ENCODE results near the gene CHRNA1. TPM values are rescaled to one million over a fixed set of nuclear protein-coding genes. Genes with fewer than 3 reads are reported as not detected.

The CHRNA1 gene
- total and polyA plus RNA-seq, 10 donors, result 0.13 to 3.4 (median 0.46) TPM; not detected in 5

- TF ChIP-seq CTCF (IDR thresholded peaks at IDR 0.05 in 8 of 11, conservative IDR thresholded peaks at IDR 0.05 in 3 of 11) (no peak), POLR2AphosphoS5 (IDR thresholded peaks at IDR 0.05) (no peak), POLR2A (IDR thresholded peaks at IDR 0.05) (no peak)
- no peak overlapping the region for H3K27ac ChIP-seq
- peaks cover 0 to 10% (median 4%) of the 10 kb centered on the region in 6 donors for H3K4me1 ChIP-seq
- no peak for DNase-seq
- H3K4me3 ChIP-seq, result no peak overlapping the region
- H3K27me3 ChIP-seq (replicated peaks in 1 of 7), result peaks cover 0 to 5% (median 0%) of the 10 kb centered on the region in 7 donors
- WGBS, 5 donors, result 77 to 87% (median 79%) methylated on average over 8 of the region's 8 CpGs
- no peaks in the 10 kb centered on the region for H3K9me3 ChIP-seq
- intact Hi-C loops (cut with DNase I; ENCODE audit: low total_unique reads), result no loop called here
- H3K36me3 ChIP-seq, result no peaks in the 10 kb centered on the region
These were observed 26.7 kb upstream of the CHRNA1 start for GRCh38 chr2:174791020-174791419.

- 87 to 92% (median 91%) methylated on average over 16 of the region's 16 CpGs for WGBS, 5 donors
- TF ChIP-seq POLR2AphosphoS5 (IDR thresholded peaks at IDR 0.05) (no peak), POLR2A (IDR thresholded peaks at IDR 0.05) (no peak), CTCF (IDR thresholded peaks at IDR 0.05 in 8 of 11, conservative IDR thresholded peaks at IDR 0.05 in 3 of 11) (no peak)
These were observed 24.7 kb upstream of the CHRNA1 start for GRCh38 chr2:174789001-174789400.

GRCh38 chr2:174788291-174788929, 24.1 kb upstream of the CHRNA1 start:
- TF ChIP-seq POLR2AphosphoS5 (IDR thresholded peaks at IDR 0.05) (peak in 1 of 3 donors; percentile 20), POLR2A (IDR thresholded peaks at IDR 0.05) (no peak)
- Histone ChIP-seq H3K4me3 (no peak overlapping the region), H3K9me3 (no peaks in the 10 kb centered on the region), H3K27me3 (replicated peaks in 1 of 7) (peaks cover 0 to 5% (median 0%) of the 10 kb centered on the region in 7 donors), H3K36me3 (no peaks in the 10 kb centered on the region), H3K27ac (peak overlapping the region in 1 of 8 donors; percentile 14), H3K4me1 (peaks cover 0 to 10% (median 4%) of the 10 kb centered on the region in 6 donors)
- DNase-seq, result no peak
- WGBS, 5 donors, result 64 to 77% (median 69%) methylated on average over 12 to 15 of the region's 15 CpGs
- intact Hi-C loops (cut with DNase I; ENCODE audit: low total_unique reads), result no loop called here

More at GRCh38 chr2:174789001-174789400, 24.7 kb upstream of the CHRNA1 start:
- intact Hi-C loops (cut with DNase I; ENCODE audit: low total_unique reads), result no loop called here
- H3K36me3 ChIP-seq, result no peaks in the 10 kb centered on the region
- no peak overlapping the region for H3K27ac ChIP-seq
- H3K4me3 ChIP-seq, result no peak overlapping the region
- peaks cover 0 to 10% (median 4%) of the 10 kb centered on the region in 6 donors for H3K4me1 ChIP-seq
- H3K27me3 ChIP-seq (replicated peaks in 1 of 7), result peaks cover 0 to 5% (median 0%) of the 10 kb centered on the region in 7 donors
- no peak for DNase-seq
- H3K9me3 ChIP-seq, result no peaks in the 10 kb centered on the region

- Histone ChIP-seq H3K4me1 (peaks cover 0 to 10% (median 3%) of the 10 kb centered on the region in 6 donors), H3K4me3 (no peak overlapping the region), H3K36me3 (no peaks in the 10 kb centered on the region), H3K27ac (peak overlapping the region in 1 of 8 donors; percentile 14), H3K9me3 (no peaks in the 10 kb centered on the region), H3K27me3 (replicated peaks in 1 of 7) (peaks cover 0 to 5% (median 0%) of the 10 kb centered on the region in 7 donors)
- 84 to 93% (median 86%) methylated on average over 5 of the region's 5 CpGs for WGBS, 5 donors
- intact Hi-C loops (cut with DNase I; ENCODE audit: low total_unique reads), result no loop called here
- TF ChIP-seq CTCF (IDR thresholded peaks at IDR 0.05 in 8 of 11, conservative IDR thresholded peaks at IDR 0.05 in 3 of 11) (no peak), POLR2A (IDR thresholded peaks at IDR 0.05) (no peak), POLR2AphosphoS5 (IDR thresholded peaks at IDR 0.05) (no peak)
- no peak for DNase-seq
These were observed 23.4 kb upstream of the CHRNA1 start for GRCh38 chr2:174787487-174788205.

All from spleen (tissue), 11 donors.